Right ventricle myocardium inferior (tissue), 1 donor: ENCODE results near the gene DMRT3. TPM values are rescaled to one million over a fixed set of nuclear protein-coding genes. Genes with fewer than 3 reads are reported as not detected.
"Not testable (repeated sequence)": the region's sequence is repeated elsewhere in the genome, so short reads cannot be mapped to it uniquely, and the experiment has no call there.

Experiments
- ATAC-seq: fragments of 200-7000 bp; cut with Tn5 transposase; one replicate; pipeline ENCODE4 v1.9.1; 2020; ENCODE audit warnings: mild to moderate bottlenecking, moderate library complexity
- DNase-seq: peaks from one replicate; pipeline ENCODE4 v3.0.0; 2021; ENCODE audit errors: missing footprints
- intact Hi-C: fragments of 100-400 bp; cut with DNase I; formaldehyde crosslinking; loops from one replicate; pipeline ENCODE4 v1.11.0; 2022
- total RNA-seq: library from RNA; stranded (reverse); fragmentation: NEBNext Ultra II Directional; extraction: Animal tissue kit (Norgen Biotek cat#: 25700); gene quantifications from one replicate; pipeline ENCODE4 v1.2.1, GENCODE V29; 2021
- donor health status: DM: no; HTN: yes; CAD: no; lungs with severe emphysema.

The DMRT3 gene
- total RNA-seq, 1 donor from 2014 or later: not detected

DNA sequence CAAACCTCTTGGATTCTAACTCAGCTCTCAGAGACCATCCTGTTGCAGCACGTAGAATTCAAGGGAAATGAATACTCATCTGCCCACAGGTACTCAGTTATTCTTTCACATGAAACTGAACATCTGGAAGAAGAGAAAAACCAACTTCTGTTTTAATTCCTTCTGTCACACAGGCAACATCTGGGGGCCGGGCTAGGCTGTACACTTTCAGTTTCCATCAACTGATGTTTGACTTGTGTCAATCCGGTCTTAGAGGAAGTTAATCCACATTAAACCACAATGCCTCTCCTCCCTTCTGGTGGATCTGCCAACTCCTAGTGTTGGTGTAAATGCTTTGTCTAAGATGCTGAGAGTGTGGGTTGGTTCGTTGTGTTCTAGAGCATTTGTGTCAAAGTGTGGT lies 17.6 kb downstream of the DMRT3 start:
- DNase-seq (no peak), ATAC-seq (no peak)
- intact Hi-C loops: no loop called here

DNA sequence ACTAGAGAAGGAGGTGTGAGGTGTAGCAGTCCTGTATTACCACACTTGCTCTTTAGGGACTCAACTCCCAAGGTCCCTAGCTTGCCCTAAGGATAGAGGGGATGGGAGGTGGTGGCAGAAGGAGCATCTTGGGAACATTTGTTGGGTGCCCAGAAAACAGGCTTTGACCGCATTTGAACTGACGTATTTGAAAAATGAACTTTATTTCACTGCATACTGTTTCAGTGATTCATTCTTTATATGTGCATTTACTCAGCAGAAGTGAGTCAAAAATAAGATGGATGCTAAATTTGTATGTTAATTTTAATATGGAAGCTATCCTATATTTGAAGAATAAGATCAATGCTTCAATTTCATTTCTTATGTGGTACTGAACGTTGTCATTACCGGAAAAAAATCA lies 18.7 kb downstream of the DMRT3 start:
- intact Hi-C loops: no loop called here
- no peak for DNase-seq

DNA sequence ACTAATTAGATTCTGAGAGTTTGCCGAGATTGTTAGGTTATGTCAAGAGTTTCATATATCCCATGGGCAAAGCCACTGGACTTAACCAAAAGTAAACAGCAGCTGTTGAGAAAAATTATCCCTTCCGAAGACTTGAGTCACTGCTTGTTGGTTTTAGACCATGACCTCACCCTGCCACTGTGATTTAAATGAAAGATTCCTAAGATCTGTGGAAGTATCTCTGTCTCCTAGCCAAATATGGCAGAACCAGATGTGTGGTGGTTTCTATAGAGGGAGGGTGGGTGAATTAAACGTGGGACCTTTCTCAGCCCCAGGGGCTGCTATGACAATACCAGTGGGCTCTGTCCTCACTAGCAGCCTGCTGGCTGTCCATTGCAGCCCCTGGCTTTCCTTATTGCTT lies 19.3 kb downstream of the DMRT3 start:
- intact Hi-C loops: no loop called here
- DNase-seq (no peak), ATAC-seq (no peak)

More for the DNA sequence above, 18.7 kb downstream of the DMRT3 start:
- ATAC-seq: no peak

GRCh38 chr9:998299-999110 lies 22.1 kb downstream of the DMRT3 start:
- DNase-seq, ATAC-seq, intact Hi-C loops: not testable (repeated sequence)

DNA sequence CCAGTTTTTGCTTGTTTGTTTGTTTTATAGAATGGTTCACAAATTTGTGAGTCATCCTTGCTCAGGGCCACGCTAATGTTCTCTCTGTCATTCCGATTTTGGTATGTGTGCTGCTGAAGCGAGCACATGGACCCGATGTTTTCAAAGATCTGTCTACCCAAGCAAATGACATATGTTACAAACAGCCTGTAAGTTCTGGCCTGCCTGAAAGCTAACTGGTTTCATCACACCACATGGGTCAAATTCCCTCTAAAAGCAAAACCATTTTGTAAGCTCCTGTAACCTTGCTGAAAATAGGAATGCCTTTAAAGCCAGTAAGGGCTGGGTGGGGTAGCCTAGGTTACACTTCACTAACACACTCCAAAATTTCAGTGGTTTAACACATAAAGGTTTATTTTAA lies 25.4 kb downstream of the DMRT3 start:
- intact Hi-C loops: loop anchor here (10.0 kb wide), 1 partner anchor 657 kb away; no protein-coding TSS in a partner anchor
- ATAC-seq (no peak), DNase-seq (no peak)

DNA sequence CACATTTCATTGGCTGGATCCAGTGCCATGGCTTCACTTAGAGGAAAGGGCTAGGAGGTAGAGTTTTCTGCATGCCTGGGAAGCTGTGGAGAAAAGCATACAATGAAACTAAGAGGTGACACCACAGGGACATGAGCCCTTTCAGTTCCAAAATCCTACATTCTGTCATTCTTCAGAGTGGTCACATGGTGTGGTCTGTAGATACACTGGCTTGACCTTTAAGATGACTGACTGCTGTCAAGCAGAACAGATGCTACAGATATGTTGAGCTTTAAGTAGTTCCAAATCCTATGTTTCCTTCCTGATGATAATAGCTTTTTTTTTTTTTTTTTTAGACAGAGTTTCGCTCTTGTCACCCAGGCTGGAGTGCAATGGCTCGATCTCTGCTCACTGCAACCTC lies 26.2 kb downstream of the DMRT3 start:
- intact Hi-C loops: loop anchor here (10.0 kb wide), 1 partner anchor 658 kb away; no protein-coding TSS in a partner anchor
- no peak for ATAC-seq
- DNase-seq: no peak

GRCh38 chr9:1005043-1005667 lies 28.7 kb downstream of the DMRT3 start:
- DNase-seq (no peak), ATAC-seq (no peak)
- intact Hi-C loops: loop anchor here (5.0 to 10.0 kb wide), 3 partner anchors 393 to 660 kb away; no protein-coding TSS in a partner anchor

- intact Hi-C loops: loop anchor here (5.0 to 10.0 kb wide), 3 partner anchors 395 to 663 kb away; no protein-coding TSS in a partner anchor
- DNase-seq: no peak
- no peak for ATAC-seq
Observed at GRCh38 chr9:1007312-1007711, 30.9 kb downstream of the DMRT3 start.

DNA sequence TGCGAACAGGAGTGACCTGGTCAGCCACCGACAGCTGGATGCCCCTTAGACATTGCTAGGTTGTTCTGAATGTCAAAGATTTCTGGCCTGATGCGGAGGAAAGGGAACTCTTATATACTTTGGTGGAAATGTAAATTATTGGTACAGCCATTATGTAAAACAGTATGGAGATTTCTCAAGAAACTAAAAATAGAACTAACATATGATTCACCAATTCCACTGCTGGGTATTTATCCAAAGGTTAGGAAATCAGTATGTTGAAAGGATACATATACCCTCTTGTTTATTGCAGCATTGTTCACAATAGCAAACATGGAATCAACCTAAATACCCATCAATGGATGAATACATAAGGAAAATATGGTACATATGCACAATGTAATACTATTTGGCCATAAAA lies 31.8 kb downstream of the DMRT3 start:
- DNase-seq (no peak), ATAC-seq (no peak)
- intact Hi-C loops: loop anchor here (5.0 to 10.0 kb wide), 3 partner anchors 396 to 663 kb away; no protein-coding TSS in a partner anchor

DNA sequence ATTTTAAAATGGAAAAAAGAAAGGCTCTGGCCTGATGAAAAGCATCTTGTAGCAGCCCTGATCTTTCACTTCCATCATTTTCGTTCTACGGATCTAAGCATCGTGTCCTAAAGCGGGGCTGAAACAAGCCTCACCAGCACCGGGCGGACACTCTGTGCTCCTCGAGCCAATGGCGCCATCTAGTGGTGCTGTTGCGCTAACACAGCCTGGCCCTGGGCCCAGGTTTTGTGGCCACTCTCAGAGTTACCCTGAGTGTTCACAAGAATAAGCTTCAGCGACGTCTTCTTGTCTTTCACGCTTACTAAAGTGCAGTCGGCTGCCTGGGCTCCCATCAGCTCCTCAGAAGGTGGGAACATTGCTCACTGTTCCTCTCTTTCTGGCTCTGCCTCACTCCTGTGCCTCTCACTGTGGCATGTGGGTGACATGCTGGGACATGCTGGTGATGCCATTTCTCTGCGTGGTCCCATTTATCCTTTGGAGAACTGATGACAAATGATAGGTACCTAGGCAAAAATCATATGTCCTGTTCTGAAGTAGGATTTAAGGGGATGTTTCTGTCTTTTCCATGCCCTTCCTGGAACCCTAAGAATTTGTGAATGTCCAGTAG lies 32.7 kb downstream of the DMRT3 start:
- peak; percentile 95 for ATAC-seq
- DNase-seq: peak; percentile 87
- intact Hi-C loops: loop anchor here (1.0 to 10.0 kb wide), 4 partner anchors 116 to 664 kb away; no protein-coding TSS in a partner anchor

- no peak for DNase-seq
- intact Hi-C loops: no loop called here
- no peak for ATAC-seq
Observed at GRCh38 chr9:1013021-1013420, 36.6 kb downstream of the DMRT3 start.

DNA sequence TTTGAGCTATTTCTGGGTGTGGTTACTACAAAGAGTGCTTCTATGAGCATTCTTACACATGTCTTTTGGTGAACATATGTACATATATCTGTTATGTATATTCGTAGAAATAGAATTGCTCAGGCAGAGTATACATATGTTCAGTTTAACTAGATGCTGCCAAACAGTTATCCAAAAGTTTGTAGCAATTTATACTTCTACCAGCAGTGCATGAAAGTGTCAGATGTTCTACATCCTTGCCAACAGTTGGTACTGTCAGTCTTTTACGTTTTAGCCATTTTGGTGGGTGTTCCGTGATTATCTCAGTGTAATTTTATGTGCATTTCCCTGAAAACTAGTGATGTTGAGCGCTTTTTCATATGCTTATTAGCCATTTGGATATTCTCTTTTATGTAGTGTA lies 37.8 kb downstream of the DMRT3 start:
- intact Hi-C loops: no loop called here
- ATAC-seq (no peak), DNase-seq (no peak)

DNA sequence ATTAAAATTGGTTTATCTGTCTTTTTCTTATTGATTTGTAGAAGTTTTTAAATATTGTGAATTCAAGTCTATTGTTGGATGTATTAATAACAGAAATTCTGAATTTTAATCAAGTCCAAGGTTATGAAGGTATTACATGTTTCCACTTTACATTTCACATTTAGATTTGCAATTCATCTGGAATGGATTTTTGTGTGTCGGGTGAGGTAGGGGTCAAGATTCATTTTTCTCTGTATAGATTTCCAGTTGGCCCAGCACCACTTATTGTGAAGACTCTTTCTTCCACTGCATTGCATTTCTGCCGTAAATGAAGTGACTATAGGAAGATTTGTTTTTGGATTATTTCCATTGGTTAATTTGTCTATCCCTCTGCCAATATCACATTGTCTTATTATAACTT lies 38.2 kb downstream of the DMRT3 start:
- intact Hi-C loops: no loop called here
- ATAC-seq: no peak
- no peak for DNase-seq

GRCh38 chr9:1018121-1018520 lies 41.7 kb downstream of the DMRT3 start:
- intact Hi-C loops: no loop called here
- ATAC-seq: peak; percentile 57
- DNase-seq: no peak

DNA sequence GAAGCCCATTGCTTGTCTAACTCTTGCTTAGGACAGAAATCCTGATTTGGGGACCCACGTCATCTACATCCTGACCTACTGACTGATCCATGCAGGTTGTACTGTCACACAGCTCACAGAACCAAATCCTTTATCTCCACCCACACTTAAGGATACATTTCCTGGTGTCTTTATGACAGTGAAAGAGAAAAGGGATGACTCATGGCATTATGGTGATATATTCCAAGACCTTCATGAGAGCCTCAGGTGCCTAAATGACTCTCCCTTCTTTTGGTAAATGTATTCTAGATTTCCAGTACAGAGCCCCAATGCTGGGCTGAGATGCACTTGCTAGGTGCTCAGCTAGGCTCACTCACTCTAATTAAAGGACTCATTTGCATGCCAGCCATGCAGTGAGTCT lies 47.7 kb downstream of the DMRT3 start:
- DNase-seq (no peak), ATAC-seq (no peak)
- intact Hi-C loops: no loop called here

GRCh38 chr9:1025131-1025530 lies 48.7 kb downstream of the DMRT3 start:
- DNase-seq (no peak), ATAC-seq (no peak)
- intact Hi-C loops: no loop called here

- ATAC-seq (no peak), DNase-seq (no peak)
- intact Hi-C loops: no loop called here
Observed at GRCh38 chr9:1026219-1026618, 49.8 kb downstream of the DMRT3 start.

- intact Hi-C loops: no loop called here
- DNase-seq (no peak), ATAC-seq (no peak)
Observed at GRCh38 chr9:1028501-1029190, 52.2 kb downstream of the DMRT3 start.

- ATAC-seq (no peak), DNase-seq (no peak)
- intact Hi-C loops: no loop called here
Observed at GRCh38 chr9:1031951-1032601, 55.6 kb downstream of the DMRT3 start.
